CD4-positive, alpha-beta memory T cell (primary cell): ENCODE results near the gene CMPK2. TPM values are rescaled to one million over a fixed set of nuclear protein-coding genes. Genes with fewer than 3 reads are reported as not detected.

Experiments used
- CTCF ChIA-PET: fragments of 350-600 bp; sonication (Branson Sonifier 250); formaldehyde crosslinking; loops from one replicate; lab custom pipeline; 2021; ENCODE audit warnings: inconsistent platforms; ENCODE audit not compliant: partially characterized antibody; lab: Charles Lee
- POLR2A ChIA-PET: fragments of 350-600 bp; sonication (Branson Sonifier 250); formaldehyde crosslinking; loops from one replicate; lab custom pipeline; 2021; ENCODE audit not compliant: partially characterized antibody; lab: Charles Lee
- DNase-seq, 5 donors: peaks; one replicate each; pipeline versions ENCODE4 v3.0.0 to v3.0.0-alpha.2; 2020 to 2022; ENCODE audit warnings: mixed read lengths in 1 of 5
- H3K27ac ChIP-seq: one replicate; pipeline ENCODE4 v1.7.0; 2013; ENCODE audit warnings: low read depth, low read length
- H3K27me3 ChIP-seq: 2 replicates; pipeline ENCODE4 v1.7.0; 2013; ENCODE audit warnings: mild to moderate bottlenecking, low read length, moderate library complexity; ENCODE audit not compliant: insufficient read depth
- H3K36me3 ChIP-seq: 2 replicates; pipeline ENCODE4 v1.7.0; 2013; ENCODE audit warnings: mild to moderate bottlenecking, low read length, moderate library complexity; ENCODE audit not compliant: insufficient read depth
- H3K4me1 ChIP-seq: 2 replicates; pipeline ENCODE4 v1.7.0; 2013; ENCODE audit warnings: mild to moderate bottlenecking, low read length, moderate library complexity; ENCODE audit not compliant: insufficient read depth
- H3K4me3 ChIP-seq, 2 donors: one replicate each; pipeline ENCODE4 v1.7.0; 2013; ENCODE audit warnings: low read length in 2 of 2, mild to moderate bottlenecking in 1 of 2
- H3K9me3 ChIP-seq, 2 donors: one replicate each; pipeline ENCODE4 v1.7.0; 2013; ENCODE audit warnings: low read length in 2 of 2, control low read depth in 1 of 2; ENCODE audit not compliant: control insufficient read depth in 1 of 2
- H3K27ac Mint-ChIP-seq, 7 donors: one replicate each; pipeline ENCODE4 v1.8.0; 2020 to 2021; ENCODE audit warnings: mixed read lengths in 7 of 7, mild to moderate bottlenecking in 6 of 7, inconsistent platforms in 3 of 7, moderate library complexity in 3 of 7
- H3K27me3 Mint-ChIP-seq, 2 donors: one replicate each; pipeline ENCODE4 v1.8.0; 2020 to 2021; ENCODE audit warnings: mixed read lengths in 2 of 2
- H3K36me3 Mint-ChIP-seq, 2 donors: one replicate each; pipeline ENCODE4 v1.8.0; 2020 to 2021; ENCODE audit warnings: mixed read lengths in 2 of 2, inconsistent platforms in 1 of 2, mild to moderate bottlenecking in 1 of 2
- H3K4me1 Mint-ChIP-seq, 4 donors: one replicate each; pipeline ENCODE4 v1.8.0; 2020 to 2021; ENCODE audit warnings: mixed read lengths in 4 of 4, mild to moderate bottlenecking in 1 of 4
- H3K4me3 Mint-ChIP-seq, 8 donors: one replicate each; pipeline ENCODE4 v1.8.0; 2020 to 2021; ENCODE audit warnings: mixed read lengths in 8 of 8, mild to moderate bottlenecking in 7 of 8, moderate library complexity in 6 of 8, inconsistent platforms in 3 of 8
- H3K9me3 Mint-ChIP-seq, 8 donors: one replicate each; pipeline ENCODE4 v1.8.0; 2020 to 2021; ENCODE audit warnings: mixed read lengths in 8 of 8, mild to moderate bottlenecking in 5 of 8, inconsistent platforms in 3 of 8, moderate library complexity in 1 of 8
- intact Hi-C: fragments of 100-400 bp; cut with micrococcal nuclease; formaldehyde crosslinking; loops from one replicate; pipeline ENCODE4 v1.15.1; 2023
- polyA plus RNA-seq, 2 donors: library from polyadenylated mRNA; unstranded; fragments of 300-500 nt; fragmentation: Illumina TruSeq; gene quantifications; one replicate each; pipeline ENCODE4 v1.2.3, GENCODE V29; 2021
- total RNA-seq, 2 experiments: library from RNA; stranded (reverse); gene quantifications; one replicate each; pipeline ENCODE4 v1.2.3, GENCODE V29; 2021

The CMPK2 gene
- total and polyA plus RNA-seq, 4 experiments from 2014 or later = 3.5 to 9.7 (median 5.2) TPM

DNA sequence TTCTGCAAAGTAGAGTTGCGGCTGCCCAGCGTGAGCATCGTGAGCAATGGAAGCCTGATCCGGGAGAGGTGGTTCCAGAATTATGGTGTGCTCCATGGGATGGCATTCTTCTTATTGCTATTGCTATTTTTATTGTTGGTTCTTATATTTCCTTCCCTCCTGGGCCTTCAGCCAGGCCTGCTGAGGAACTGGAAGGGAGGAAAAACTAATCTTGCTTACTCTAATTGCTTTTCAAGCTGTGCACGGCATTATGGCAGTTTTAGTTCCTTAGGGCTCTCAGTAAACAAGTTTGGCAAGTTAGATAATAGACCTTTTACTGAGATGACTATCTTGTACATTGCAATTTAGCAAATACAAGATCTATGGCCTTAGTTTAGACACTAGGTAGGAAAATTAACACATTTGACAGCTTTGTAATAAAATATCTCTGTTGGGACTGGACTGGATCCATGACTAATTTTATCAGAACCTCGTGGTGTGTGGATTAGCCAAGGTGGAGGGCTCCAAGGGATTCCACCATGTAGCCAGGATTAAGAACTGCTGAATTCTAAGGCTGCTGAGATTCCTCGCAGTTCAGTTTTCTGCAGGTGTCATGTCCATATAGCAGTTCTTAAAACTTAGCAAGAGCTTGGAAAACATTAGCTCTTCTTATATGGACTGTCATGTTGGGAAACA lies 17.9 kb upstream of the CMPK2 start:
- Histone ChIP-seq H3K27me3 (no peaks in the 10 kb centered on the region), H3K4me1 (peaks cover 35% of the 10 kb centered on the region), H3K9me3 (no peaks in the 10 kb centered on the region), H3K36me3 (no peaks in the 10 kb centered on the region), H3K4me3 (no peak overlapping the region), H3K27ac (no peak overlapping the region)
- Mint-ChIP-seq H3K9me3 (no peaks in the 10 kb centered on the region), H3K4me1 (peaks cover 29 to 35% (median 30%) of the 10 kb centered on the region in 4 donors), H3K27ac (no peak overlapping the region), H3K4me3 (no peak overlapping the region), H3K27me3 (no peaks in the 10 kb centered on the region), H3K36me3 (peaks cover 3 to 13% of the 10 kb centered on the region in 2 donors)
- POLR2A ChIA-PET = interaction anchor here (1.2 to 1.3 kb wide), 2 partner anchors 17 to 26 kb away, joined by 3 to 5 read pairs; partner anchors contain the start of gene CMPK2
- CTCF ChIA-PET = interaction anchor here (0.9 to 1.5 kb wide), 2 partner anchors 12 to 33 kb away, joined by 3 to 5 read pairs; no protein-coding TSS in a partner anchor
- no peak for DNase-seq
- intact Hi-C loops = no loop called here

DNA sequence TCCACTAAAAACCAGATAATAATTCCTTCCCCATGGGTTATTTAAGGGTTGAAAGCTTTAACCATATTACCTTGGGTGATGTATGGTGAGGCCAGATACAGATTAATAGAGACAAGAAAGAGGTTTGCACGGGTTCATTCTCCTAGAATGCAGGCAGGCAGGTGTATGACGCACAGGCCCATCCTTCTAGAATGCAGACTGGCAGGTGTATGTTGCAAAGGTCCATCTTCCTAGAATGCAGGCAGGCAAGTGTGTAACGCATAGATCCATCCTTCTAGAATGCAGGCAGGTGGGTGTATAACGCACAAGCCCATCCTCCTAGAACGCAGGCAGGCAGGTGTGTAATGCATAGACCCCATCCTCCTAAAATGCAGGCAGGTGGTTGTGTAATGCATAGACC lies 15.8 kb upstream of the CMPK2 start:
- H3K27me3 Mint-ChIP-seq = no peaks in the 10 kb centered on the region
- Histone ChIP-seq H3K4me3 (no peak overlapping the region), H3K9me3 (no peaks in the 10 kb centered on the region), H3K27ac (no peak overlapping the region), H3K4me1 (peaks cover 54% of the 10 kb centered on the region), H3K36me3 (no peaks in the 10 kb centered on the region), H3K27me3 (no peaks in the 10 kb centered on the region)
- H3K9me3 Mint-ChIP-seq = no peaks in the 10 kb centered on the region
- intact Hi-C loops = no loop called here
- POLR2A ChIA-PET = interaction anchor here (0.6 kb wide), 1 partner anchor 16 kb away, joined by 3 read pairs; the partner anchor contains the start of gene CMPK2
- DNase-seq = no peak
- no peak overlapping the region for H3K27ac Mint-ChIP-seq
- H3K4me1 Mint-ChIP-seq = peaks cover 41 to 54% (median 44%) of the 10 kb centered on the region in 4 donors
- CTCF ChIA-PET = interaction anchor here (6.2 kb wide), 1 partner anchor 15 kb away, joined by 116 read pairs; the partner anchor contains the start of gene CMPK2
- peaks cover 5 to 13% of the 10 kb centered on the region in 2 donors for H3K36me3 Mint-ChIP-seq
- peak overlapping the region in 1 of 8 donors; percentile 41 for H3K4me3 Mint-ChIP-seq

DNA sequence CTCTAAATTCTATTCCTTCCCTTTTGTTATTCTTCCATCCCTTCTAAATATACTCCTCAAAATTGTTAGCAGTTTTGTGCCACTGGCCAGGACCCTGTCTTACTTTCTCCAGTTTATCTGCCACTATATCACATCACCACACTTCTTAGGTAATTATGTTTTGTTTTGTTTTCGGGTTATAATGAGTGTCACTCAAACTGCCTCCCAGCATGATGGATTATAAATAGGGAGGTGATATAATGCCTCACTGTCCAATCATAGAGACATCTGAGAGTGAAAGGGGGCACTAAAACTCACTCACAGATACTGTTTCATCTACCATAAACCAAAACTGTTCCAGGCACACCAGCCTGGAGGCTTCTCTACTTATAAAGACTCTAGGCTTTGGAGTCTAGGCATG lies 15.3 kb upstream of the CMPK2 start:
- peak overlapping the region in 3 of 7 donors; percentile 9 to 67 (median 45) for H3K27ac Mint-ChIP-seq
- intact Hi-C loops = no loop called here
- H3K36me3 ChIP-seq = no peaks in the 10 kb centered on the region
- no peak overlapping the region for H3K27ac ChIP-seq
- no peaks in the 10 kb centered on the region for H3K27me3 Mint-ChIP-seq
- H3K4me1 Mint-ChIP-seq = peaks cover 41 to 54% (median 44%) of the 10 kb centered on the region in 4 donors
- POLR2A ChIA-PET = interaction anchor here (0.6 to 6.2 kb wide), 4 partner anchors 13 to 35 kb away, joined by 3 to 77 read pairs (median 4); partner anchors contain the start of gene CMPK2
- H3K36me3 Mint-ChIP-seq = peaks cover 5 to 13% of the 10 kb centered on the region in 2 donors
- no peak overlapping the region for H3K4me3 ChIP-seq
- no peak for DNase-seq
- peak overlapping the region in 4 of 8 donors; percentile 14 to 41 (median 37) for H3K4me3 Mint-ChIP-seq
- H3K9me3 Mint-ChIP-seq = no peaks in the 10 kb centered on the region
- H3K4me1 ChIP-seq = peaks cover 54% of the 10 kb centered on the region
- H3K27me3 ChIP-seq = no peaks in the 10 kb centered on the region
- CTCF ChIA-PET = interaction anchor here (2.0 to 6.2 kb wide), 3 partner anchors 14 to 163 kb away, joined by 7 to 116 read pairs (median 13); partner anchors contain the start of gene CMPK2
- H3K9me3 ChIP-seq = no peaks in the 10 kb centered on the region

DNA sequence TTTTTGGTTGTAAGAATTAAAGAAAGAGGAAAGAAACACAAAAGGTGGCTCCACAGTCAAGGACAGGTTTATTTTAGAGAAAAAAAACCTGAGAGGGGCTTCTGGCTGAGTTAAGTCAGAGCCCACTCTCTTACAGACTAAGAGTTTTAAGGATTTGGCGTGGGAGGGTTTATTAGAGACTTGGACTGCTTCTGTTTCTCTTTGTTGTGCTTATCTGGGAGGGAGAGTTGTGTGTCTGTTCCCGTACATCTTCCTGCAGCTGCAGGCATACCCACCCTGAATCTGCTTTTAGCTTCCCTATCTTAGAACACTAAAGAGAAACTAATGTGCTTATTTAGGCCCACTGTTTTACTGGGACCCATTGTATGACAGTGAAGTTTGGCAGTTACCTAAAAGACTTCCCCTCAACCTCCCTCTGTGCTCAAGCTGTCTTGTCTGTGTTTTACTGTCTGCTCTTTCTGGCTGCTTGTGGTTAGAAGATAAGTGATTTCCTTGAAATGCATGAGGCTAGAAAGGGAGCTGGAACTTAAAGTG lies 14.6 kb upstream of the CMPK2 start:
- CTCF ChIA-PET = interaction anchor here (2.0 to 6.2 kb wide), 3 partner anchors 13 to 164 kb away, joined by 7 to 116 read pairs (median 13); partner anchors contain the start of gene CMPK2
- H3K4me1 Mint-ChIP-seq = peaks cover 41 to 54% (median 44%) of the 10 kb centered on the region in 4 donors

DNA sequence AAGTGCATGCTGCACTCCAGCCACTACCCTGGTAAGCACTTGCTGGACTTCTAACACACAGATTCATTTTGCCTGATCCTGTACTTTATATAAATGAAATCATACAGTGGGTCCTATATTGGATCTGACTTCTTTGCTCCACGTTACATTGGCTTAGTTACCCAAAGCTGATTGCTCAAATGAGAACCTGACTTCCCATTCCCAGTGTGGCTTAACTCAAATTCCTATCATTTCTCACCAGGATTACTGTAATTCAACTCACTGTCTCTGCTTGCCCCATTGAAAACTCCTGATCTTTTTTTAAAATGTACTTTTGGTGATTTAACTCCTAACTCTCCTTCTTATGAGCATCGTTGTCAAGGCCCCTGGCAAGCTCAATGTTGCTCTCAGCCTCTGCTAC lies 13.3 kb upstream of the CMPK2 start:
- Histone ChIP-seq H3K4me1 (peaks cover 54% of the 10 kb centered on the region), H3K27me3 (no peaks in the 10 kb centered on the region), H3K36me3 (no peaks in the 10 kb centered on the region), H3K9me3 (no peaks in the 10 kb centered on the region), H3K4me3 (no peak overlapping the region), H3K27ac (no peak overlapping the region)
- Mint-ChIP-seq H3K36me3 (peaks cover 5 to 11% of the 10 kb centered on the region in 2 donors), H3K27me3 (no peaks in the 10 kb centered on the region), H3K27ac (peak overlapping the region; percentile 1 to 85 (median 73)), H3K4me3 (peak overlapping the region; percentile 30 to 90 (median 88)), H3K9me3 (peaks cover 0 to 2% (median under 1%) of the 10 kb centered on the region in 8 donors), H3K4me1 (peaks cover 38 to 52% (median 44%) of the 10 kb centered on the region in 4 donors)
- POLR2A ChIA-PET = interaction anchor here (1.2 to 6.2 kb wide), 4 partner anchors 11 to 1803 kb away, joined by 4 to 77 read pairs (median 18); partner anchors contain the start of genes CMPK2 and ID2
- no peak for DNase-seq
- intact Hi-C loops = no loop called here
- CTCF ChIA-PET = interaction anchor here (1.0 to 6.2 kb wide), 7 partner anchors 11 to 165 kb away, joined by 3 to 116 read pairs (median 7); partner anchors contain the start of genes CMPK2 and RNF144A

More for the DNA sequence above, 14.6 kb upstream of the CMPK2 start:
- Mint-ChIP-seq H3K36me3 (peaks cover 4 to 13% of the 10 kb centered on the region in 2 donors), H3K27ac (peak overlapping the region; percentile 23 to 94 (median 85)), H3K27me3 (no peaks in the 10 kb centered on the region), H3K9me3 (no peaks in the 10 kb centered on the region), H3K4me3 (peak overlapping the region; percentile 62 to 85 (median 82))
- peak in 4 of 5 donors; percentile 21 to 36 (median 22) for DNase-seq
- H3K27me3 ChIP-seq = no peaks in the 10 kb centered on the region
- intact Hi-C loops = no loop called here
- peaks cover 54% of the 10 kb centered on the region for H3K4me1 ChIP-seq
- H3K9me3 ChIP-seq = no peaks in the 10 kb centered on the region
- H3K27ac ChIP-seq = no peak overlapping the region
- peak overlapping the region; percentile 21 to 38 for H3K4me3 ChIP-seq
- H3K36me3 ChIP-seq = no peaks in the 10 kb centered on the region
- POLR2A ChIA-PET = interaction anchor here (1.1 to 6.2 kb wide), 3 partner anchors 14 to 36 kb away, joined by 4 to 77 read pairs (median 4); partner anchors contain the start of gene CMPK2

DNA sequence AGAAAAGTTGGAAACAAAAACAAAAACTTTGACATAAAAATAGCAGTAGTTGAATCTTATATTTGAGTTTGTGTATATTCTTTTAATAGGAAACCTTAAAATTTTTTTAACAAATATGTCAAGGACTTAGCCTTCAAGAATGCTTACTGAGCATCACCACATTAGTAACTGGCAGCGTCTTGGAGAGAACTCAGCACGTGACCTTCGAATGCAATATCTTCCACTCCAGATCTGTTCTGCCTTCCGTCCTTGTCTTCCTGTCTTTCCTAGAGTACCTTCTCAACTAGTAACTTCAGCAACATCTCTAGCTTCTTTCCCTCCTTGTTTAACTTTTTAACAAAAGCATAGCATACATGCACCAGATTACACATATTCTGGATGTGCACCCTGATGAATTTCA lies 12.8 kb upstream of the CMPK2 start:
- H3K36me3 Mint-ChIP-seq = peaks cover 5 to 12% of the 10 kb centered on the region in 2 donors
- CTCF ChIA-PET = interaction anchor here (1.0 to 6.2 kb wide), 10 partner anchors 10 to 153 kb away, joined by 3 to 116 read pairs (median 4); partner anchors contain the start of genes CMPK2 and RNF144A
- peaks cover 0 to 5% (median 1%) of the 10 kb centered on the region in 8 donors for H3K9me3 Mint-ChIP-seq
- H3K27me3 Mint-ChIP-seq = no peaks in the 10 kb centered on the region
- peak overlapping the region in 6 of 7 donors; percentile 25 to 92 (median 78) for H3K27ac Mint-ChIP-seq
- H3K27me3 ChIP-seq = no peaks in the 10 kb centered on the region
- H3K4me1 ChIP-seq = peaks cover 54% of the 10 kb centered on the region
- intact Hi-C loops = no loop called here
- POLR2A ChIA-PET = interaction anchor here (1.2 to 6.2 kb wide), 9 partner anchors 10 to 1803 kb away, joined by 3 to 77 read pairs (median 8); partner anchors contain the start of genes CMPK2, ID2 and RNF144A
- H3K36me3 ChIP-seq = no peaks in the 10 kb centered on the region
- H3K4me3 ChIP-seq = no peak overlapping the region
- no peaks in the 10 kb centered on the region for H3K9me3 ChIP-seq
- DNase-seq = no peak
- H3K4me3 Mint-ChIP-seq = peak overlapping the region; percentile 30 to 93 (median 90)
- no peak overlapping the region for H3K27ac ChIP-seq
- peaks cover 37 to 50% (median 44%) of the 10 kb centered on the region in 4 donors for H3K4me1 Mint-ChIP-seq
